Liver (tissue), 3 donors: ENCODE results near the gene C5orf58.

ENCODE experiments used
- EGR1 ChIP-seq, 2 donors: IDR thresholded peaks; 2 replicates each; pipeline ENCODE4 v1.6.1; 2016 to 2018; ENCODE audit warnings: antibody characterized with exemption in 2 of 2, low read depth in 2 of 2
- FOXA1 ChIP-seq: IDR thresholded peaks from 2 replicates; pipeline ENCODE4 v1.6.1; 2016; ENCODE audit warnings: antibody characterized with exemption
- FOXA2 ChIP-seq: IDR thresholded peaks from 2 replicates; pipeline ENCODE4 v1.6.1; 2016; ENCODE audit warnings: antibody characterized with exemption
- GABPA ChIP-seq, 2 donors: IDR thresholded peaks in 1 of 2; conservative IDR thresholded peaks in 1 of 2; 2 replicates each; pipeline ENCODE4 v1.6.1; 2016; ENCODE audit warnings: antibody characterized with exemption in 2 of 2, mild to moderate bottlenecking in 1 of 2, moderate library complexity in 1 of 2
- HNF4G ChIP-seq: IDR thresholded peaks from 2 replicates; pipeline ENCODE4 v1.6.1; 2016; ENCODE audit warnings: antibody characterized with exemption
- JUND ChIP-seq, 2 donors: IDR thresholded peaks; 2 replicates each; pipeline ENCODE4 v1.6.1; 2016; ENCODE audit warnings: antibody characterized with exemption in 2 of 2
- RAD21 ChIP-seq, 2 donors: IDR thresholded peaks; 2 replicates each; pipeline ENCODE4 v1.6.1; 2016; ENCODE audit warnings: antibody characterized with exemption in 2 of 2, mild to moderate bottlenecking in 2 of 2
- REST ChIP-seq: IDR thresholded peaks from 2 replicates; pipeline ENCODE4 v1.6.1; 2016; ENCODE audit warnings: antibody characterized with exemption, mild to moderate bottlenecking
- RXRA ChIP-seq, 2 donors: IDR thresholded peaks; 2 replicates each; pipeline ENCODE4 v1.6.1; 2017 to 2018; ENCODE audit warnings: antibody characterized with exemption in 2 of 2, mild to moderate bottlenecking in 1 of 2
- TAF1 ChIP-seq: conservative IDR thresholded peaks from 2 replicates; pipeline ENCODE4 v1.6.1; 2016; ENCODE audit warnings: antibody characterized with exemption, mild to moderate bottlenecking
- TF ChIP-seq, protein P1 (sequence below): fragments of 150-350 bp; IDR thresholded peaks from 2 replicates; pipeline ENCODE4 v1.5.1; 2017; ENCODE audit warnings: improper control_type of control experiment, low read depth, low read length; ENCODE audit not compliant: missing input control
- TF ChIP-seq, protein P2 (sequence below): IDR thresholded peaks from 2 replicates; pipeline ENCODE4 v1.6.1; 2016; ENCODE audit warnings: antibody characterized with exemption
- donor health status: healthy.
- donor health status: healthy.

GRCh38 chr5:170278611-170279458, 46.0 kb downstream of the C5orf58 start:
- TF ChIP-seq, protein P1, sequence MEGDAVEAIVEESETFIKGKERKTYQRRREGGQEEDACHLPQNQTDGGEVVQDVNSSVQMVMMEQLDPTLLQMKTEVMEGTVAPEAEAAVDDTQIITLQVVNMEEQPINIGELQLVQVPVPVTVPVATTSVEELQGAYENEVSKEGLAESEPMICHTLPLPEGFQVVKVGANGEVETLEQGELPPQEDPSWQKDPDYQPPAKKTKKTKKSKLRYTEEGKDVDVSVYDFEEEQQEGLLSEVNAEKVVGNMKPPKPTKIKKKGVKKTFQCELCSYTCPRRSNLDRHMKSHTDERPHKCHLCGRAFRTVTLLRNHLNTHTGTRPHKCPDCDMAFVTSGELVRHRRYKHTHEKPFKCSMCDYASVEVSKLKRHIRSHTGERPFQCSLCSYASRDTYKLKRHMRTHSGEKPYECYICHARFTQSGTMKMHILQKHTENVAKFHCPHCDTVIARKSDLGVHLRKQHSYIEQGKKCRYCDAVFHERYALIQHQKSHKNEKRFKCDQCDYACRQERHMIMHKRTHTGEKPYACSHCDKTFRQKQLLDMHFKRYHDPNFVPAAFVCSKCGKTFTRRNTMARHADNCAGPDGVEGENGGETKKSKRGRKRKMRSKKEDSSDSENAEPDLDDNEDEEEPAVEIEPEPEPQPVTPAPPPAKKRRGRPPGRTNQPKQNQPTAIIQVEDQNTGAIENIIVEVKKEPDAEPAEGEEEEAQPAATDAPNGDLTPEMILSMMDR = no peak
- TF ChIP-seq, protein P2, sequence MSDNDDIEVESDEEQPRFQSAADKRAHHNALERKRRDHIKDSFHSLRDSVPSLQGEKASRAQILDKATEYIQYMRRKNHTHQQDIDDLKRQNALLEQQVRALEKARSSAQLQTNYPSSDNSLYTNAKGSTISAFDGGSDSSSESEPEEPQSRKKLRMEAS = no peak
- TF ChIP-seq RXRA (IDR thresholded peaks at IDR 0.05) = no peak
- TF ChIP-seq GABPA (IDR thresholded peaks at IDR 0.05 in 1 of 2, conservative IDR thresholded peaks at IDR 0.05 in 1 of 2) = no peak
- no peak for TF ChIP-seq EGR1 (IDR thresholded peaks at IDR 0.05; ENCODE audit: low read depth in 2 of 2)
- no peak for TF ChIP-seq RAD21 (IDR thresholded peaks at IDR 0.05)
- TF ChIP-seq FOXA1 = no peak
- no peak for TF ChIP-seq FOXA2
- TF ChIP-seq JUND (IDR thresholded peaks at IDR 0.05) = no peak
- no peak for TF ChIP-seq HNF4G
- no peak for TF ChIP-seq REST
- TF ChIP-seq TAF1 = no peak
